Mucosa of stomach (tissue), 1 donor: Measurements from ENCODE around the gene BRD8.
"Not testable (repeated sequence)": the region's sequence is repeated elsewhere in the genome, so short reads cannot be mapped to it uniquely, and the experiment has no call there.

Experiments
- H3K27me3 ChIP-seq: one replicate; pipeline ENCODE4 v1.7.0; 2013; ENCODE audit warnings: mild to moderate bottlenecking, low read length; ENCODE audit not compliant: control insufficient read depth, insufficient read depth
- H3K36me3 ChIP-seq: one replicate; pipeline ENCODE4 v1.7.0; 2013; ENCODE audit warnings: low read length; ENCODE audit not compliant: control insufficient read depth, insufficient read depth
- H3K4me1 ChIP-seq: one replicate; pipeline ENCODE4 v1.7.0; 2013; ENCODE audit warnings: mild to moderate bottlenecking, low read length; ENCODE audit not compliant: control insufficient read depth, insufficient read depth
- H3K4me3 ChIP-seq: one replicate; pipeline ENCODE4 v1.7.0; 2013; ENCODE audit warnings: low read length
- H3K9ac ChIP-seq: one replicate; pipeline ENCODE4 v1.7.0; 2013; ENCODE audit warnings: mild to moderate bottlenecking, low read length, moderate library complexity
- H3K9me3 ChIP-seq: one replicate; pipeline ENCODE4 v1.7.0; 2013; ENCODE audit warnings: mild to moderate bottlenecking, low read length, moderate library complexity; ENCODE audit not compliant: control insufficient read depth
- donor health status: Pancreatic carcinoma.

The BRD8 gene

DNA sequence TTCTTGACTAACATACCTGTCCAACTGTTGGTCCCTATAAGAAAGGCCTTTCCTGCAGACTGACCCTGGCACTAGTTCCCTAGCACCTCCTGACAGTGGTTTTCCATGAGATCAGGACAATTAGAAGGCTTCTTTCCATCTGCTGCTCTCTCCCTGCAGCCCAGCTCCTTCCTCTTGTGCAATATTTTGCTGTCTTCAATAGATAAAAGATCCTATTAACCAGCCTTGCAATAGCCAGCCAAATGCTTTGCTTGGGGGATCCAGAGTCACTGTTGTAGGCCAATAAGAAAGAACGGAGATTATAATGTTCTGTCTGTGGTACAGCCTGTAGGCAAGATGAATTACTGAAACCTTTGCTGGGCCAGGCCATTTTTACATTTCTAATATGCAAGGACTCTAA, 20.8 kb downstream of the BRD8 start:
- Histone ChIP-seq H3K9ac (no peak overlapping the region), H3K27me3 (no peaks in the 10 kb centered on the region), H3K36me3 (peaks cover 15% of the 10 kb centered on the region), H3K9me3 (no peaks in the 10 kb centered on the region), H3K4me3 (no peak overlapping the region), H3K4me1 (no peaks in the 10 kb centered on the region)

DNA sequence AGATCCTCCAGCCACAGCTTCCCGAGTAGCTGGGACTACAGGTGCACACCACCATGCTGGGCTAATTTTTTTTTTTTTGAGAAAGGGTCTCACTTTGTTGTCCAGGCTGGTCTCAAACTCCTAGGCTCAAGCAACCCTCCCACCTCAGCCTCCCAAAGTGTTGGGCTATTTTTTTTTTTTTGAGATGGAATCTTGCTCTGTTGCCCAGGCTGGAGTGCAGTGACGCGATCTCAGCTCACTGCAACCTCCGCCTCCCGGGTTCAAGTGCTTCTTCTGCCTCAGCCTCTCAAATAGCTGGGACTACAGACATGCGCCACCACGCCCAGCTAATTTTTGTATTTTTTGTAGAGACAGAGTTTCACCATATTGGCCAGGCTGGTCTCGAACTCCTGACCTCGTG, 22.5 kb downstream of the BRD8 start:
- peaks cover 11% of the 10 kb centered on the region for H3K36me3 ChIP-seq
- not testable (repeated sequence) for H3K4me1 ChIP-seq, H3K27me3 ChIP-seq, H3K4me3 ChIP-seq, H3K9ac ChIP-seq, H3K9me3 ChIP-seq

DNA sequence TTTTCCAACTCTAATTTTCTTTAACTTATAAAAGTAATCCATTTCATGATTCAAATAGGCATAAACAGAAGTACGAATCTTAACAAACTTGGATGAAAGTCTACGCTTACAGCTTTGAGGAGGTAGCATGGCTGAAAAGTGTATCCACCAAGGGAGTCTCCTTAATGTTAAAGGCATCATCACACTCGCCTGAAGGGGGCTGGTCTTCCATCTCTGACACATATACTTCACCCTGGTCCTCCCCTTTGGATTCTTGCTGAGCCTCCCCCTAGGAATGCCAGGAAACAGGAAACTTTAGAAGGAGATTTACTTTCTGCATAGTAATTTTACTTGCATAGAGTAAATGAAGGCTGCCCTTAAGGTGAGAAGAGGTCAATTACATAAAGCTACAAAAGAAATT, 28.9 kb downstream of the BRD8 start:
- no peak overlapping the region for H3K9ac ChIP-seq
- no peak overlapping the region for H3K4me3 ChIP-seq
- no peaks in the 10 kb centered on the region for H3K36me3 ChIP-seq

DNA sequence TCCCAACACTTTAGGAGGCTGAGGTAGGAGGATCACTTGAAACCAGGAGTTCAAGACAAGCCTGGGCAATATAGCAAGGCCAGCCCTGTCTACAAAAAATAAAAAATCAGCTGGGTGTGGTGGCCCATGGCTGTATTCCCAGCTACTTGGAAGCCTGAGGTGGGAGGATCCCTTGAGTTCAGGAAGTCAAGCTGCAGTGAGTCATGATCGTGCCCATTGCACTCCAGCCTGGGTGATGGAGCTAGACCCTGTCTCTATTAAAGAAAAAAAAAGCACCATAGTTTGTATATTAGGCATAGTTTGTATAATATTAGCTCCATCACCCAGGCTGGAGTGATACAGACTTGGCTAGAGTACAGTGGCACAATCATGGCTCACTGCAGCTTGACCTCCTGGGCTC, 29.6 kb downstream of the BRD8 start:
- Histone ChIP-seq H3K9ac (no peak overlapping the region), H3K4me3 (no peak overlapping the region), H3K9me3 (no peaks in the 10 kb centered on the region), H3K4me1 (peaks cover 3% of the 10 kb centered on the region), H3K27me3 (no peaks in the 10 kb centered on the region), H3K36me3 (no peaks in the 10 kb centered on the region)

More for the DNA sequence above, 28.9 kb downstream of the BRD8 start:
- Histone ChIP-seq H3K4me1 (peaks cover 3% of the 10 kb centered on the region), H3K9me3 (no peaks in the 10 kb centered on the region), H3K27me3 (no peaks in the 10 kb centered on the region)

DNA sequence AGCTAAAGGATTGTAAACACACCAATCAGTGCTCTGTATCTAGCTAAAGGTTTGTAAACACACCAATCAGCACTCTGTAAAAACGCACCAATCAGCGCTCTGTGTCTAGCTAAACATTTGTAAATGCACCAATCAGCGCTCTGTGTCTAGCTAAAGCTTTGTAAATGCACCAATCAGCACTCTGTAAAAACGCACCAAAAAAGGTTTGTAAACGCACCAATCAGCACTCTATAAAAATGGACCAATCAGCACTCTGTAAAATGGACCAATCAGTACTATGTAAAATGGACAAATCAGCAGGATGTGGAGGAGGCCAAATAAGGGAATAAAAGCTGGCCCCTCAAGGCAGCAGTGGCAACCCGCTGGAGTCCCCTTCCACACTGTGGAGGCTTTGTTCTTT, 34.9 kb downstream of the BRD8 start:
- H3K36me3 ChIP-seq, H3K9me3 ChIP-seq, H3K27me3 ChIP-seq, H3K4me1 ChIP-seq, H3K9ac ChIP-seq, H3K4me3 ChIP-seq: not testable (repeated sequence)

DNA sequence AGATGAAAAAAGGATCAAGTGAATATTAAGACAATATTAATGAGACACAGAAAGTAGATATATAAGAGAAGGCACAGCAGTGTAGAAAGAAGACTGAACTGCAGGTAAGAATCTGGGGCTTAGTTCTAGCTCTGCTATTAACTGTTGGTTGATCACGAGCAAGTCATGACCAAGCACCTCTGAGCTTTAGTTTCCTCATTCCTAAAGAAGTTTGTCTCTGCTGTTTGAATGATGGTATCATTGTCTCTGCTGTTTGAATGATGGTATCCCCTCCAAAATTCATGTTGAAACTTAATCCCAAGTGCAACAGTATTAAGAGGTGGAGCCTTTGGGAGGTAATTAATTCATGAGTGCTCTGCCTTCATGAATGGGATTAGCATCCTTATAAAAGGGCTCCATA, 36.7 kb downstream of the BRD8 start:
- H3K27me3 ChIP-seq, result no peaks in the 10 kb centered on the region
- H3K4me3 ChIP-seq, result no peak overlapping the region
- H3K4me1 ChIP-seq, result no peaks in the 10 kb centered on the region
- H3K9me3 ChIP-seq, result no peaks in the 10 kb centered on the region
- H3K9ac ChIP-seq, result no peak overlapping the region
- H3K36me3 ChIP-seq, result no peaks in the 10 kb centered on the region

DNA sequence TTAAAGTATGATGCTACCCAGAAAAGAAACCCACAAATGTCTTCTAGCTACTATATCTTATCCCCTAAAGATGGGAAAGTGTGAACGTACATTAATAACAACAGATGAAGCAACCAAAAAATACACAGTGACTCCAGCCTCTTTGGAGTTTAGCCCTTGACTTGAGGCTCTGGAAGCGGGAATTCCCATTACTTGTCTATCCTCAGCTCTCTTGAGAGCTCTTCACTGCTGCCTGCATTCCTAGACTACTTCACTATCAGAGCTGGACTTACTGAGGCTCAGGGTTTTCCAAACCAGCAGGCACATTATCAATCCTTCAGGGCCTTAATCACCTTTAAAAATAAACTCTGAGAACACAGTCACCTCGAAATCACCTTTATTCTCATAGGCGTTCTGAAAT, 38.2 kb downstream of the BRD8 start:
- Histone ChIP-seq H3K9ac (no peak overlapping the region), H3K4me1 (no peaks in the 10 kb centered on the region), H3K4me3 (no peak overlapping the region), H3K27me3 (no peaks in the 10 kb centered on the region), H3K36me3 (no peaks in the 10 kb centered on the region), H3K9me3 (no peaks in the 10 kb centered on the region)

DNA sequence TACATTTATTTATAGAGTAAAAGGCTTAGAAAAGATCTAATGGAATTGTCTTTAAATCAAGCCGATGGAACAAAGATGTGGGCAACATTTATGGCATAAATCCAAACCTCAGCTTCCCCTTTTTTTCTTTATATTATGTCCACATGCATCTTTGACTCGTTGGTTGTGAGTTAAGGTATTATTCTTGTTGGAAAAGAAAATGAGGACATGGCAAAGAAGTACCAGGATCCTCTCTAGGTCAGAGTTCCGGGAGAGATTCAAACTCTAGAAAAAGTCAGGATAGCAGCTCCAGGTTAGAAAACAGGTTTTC, 38.7 kb downstream of the BRD8 start:
- H3K9me3 ChIP-seq, result no peaks in the 10 kb centered on the region
- H3K27me3 ChIP-seq, result no peaks in the 10 kb centered on the region
- H3K4me3 ChIP-seq, result no peak overlapping the region
- H3K4me1 ChIP-seq, result no peaks in the 10 kb centered on the region
- H3K36me3 ChIP-seq, result no peaks in the 10 kb centered on the region
- peak overlapping the region; percentile 47 for H3K9ac ChIP-seq

DNA sequence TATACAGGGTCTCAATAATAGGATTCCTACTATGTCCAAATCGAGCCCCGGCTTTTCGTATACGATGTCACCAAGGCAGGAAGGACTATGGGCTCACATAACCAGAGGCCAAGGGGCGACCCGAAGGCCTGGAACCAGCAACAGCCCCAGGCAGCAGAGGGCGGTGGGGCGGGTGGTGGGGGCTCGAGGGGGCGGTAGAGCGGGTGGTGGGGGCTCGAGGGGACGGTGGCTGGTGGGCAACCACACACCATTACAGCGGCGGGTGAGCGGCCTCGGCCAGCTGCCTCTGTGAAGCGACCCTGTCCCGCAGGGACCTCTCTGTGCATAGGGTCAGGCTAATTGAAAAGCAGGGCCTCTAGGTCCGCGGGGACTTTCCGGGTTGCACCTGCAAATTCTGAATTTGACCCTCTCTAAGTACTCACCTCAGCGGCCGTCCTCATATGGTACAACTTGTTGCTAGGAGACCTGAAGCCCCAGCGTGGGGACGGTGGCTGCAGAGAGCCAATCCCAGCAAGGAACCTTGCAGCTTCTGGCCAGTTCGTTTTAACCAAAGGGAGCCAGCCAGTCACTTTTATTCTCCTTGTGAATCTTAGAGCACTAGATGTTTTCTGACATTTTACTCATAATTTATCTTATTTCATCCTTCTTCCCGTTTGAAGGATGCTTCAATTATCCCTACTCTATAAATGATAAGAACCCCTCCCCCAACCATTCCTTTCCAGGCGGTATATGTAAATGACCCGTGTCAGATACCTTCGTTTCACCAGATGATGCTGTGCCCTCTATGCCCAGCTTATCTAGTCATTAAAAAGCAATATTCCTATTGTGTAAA, 39.3 kb downstream of the BRD8 start, which contains the start of gene NME5:
Gene NME5 (minus strand): TSS at position 480 of the 832 bp plus-strand sequence. CDS start 648 bp downstream, outside the sequence.
- peak within 1 kb of the TSS; percentile 50 for H3K4me3 ChIP-seq
- H3K4me1 ChIP-seq, result no peaks in the 10 kb centered on the region
- no peaks in the 10 kb centered on the region for H3K36me3 ChIP-seq
- no peaks in the 10 kb centered on the region for H3K9me3 ChIP-seq
- H3K9ac ChIP-seq, result peak within 1 kb of the TSS; percentile 47
- H3K27me3 ChIP-seq, result no peaks in the 10 kb centered on the region

DNA sequence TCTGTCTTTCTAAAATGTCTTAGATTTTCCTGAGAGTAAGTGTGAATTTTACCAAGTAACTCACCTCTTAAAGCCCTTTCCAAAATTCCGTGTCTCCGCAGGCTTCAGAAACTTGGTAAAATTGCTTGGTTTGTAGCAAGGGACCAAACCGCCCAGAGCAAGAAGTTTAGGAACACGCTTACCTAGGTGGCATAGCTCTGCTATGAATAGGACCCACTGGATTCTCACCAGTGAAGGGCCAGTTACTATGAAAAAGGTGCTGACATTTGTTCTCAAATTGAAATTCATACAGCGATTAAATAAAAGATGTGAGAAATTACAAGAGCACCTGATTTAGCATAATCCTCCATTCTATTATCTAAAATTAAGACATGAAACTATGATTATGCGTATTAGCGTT, 45.9 kb downstream of the BRD8 start:
- Histone ChIP-seq H3K36me3 (no peaks in the 10 kb centered on the region), H3K9ac (no peak overlapping the region), H3K9me3 (no peaks in the 10 kb centered on the region), H3K27me3 (no peaks in the 10 kb centered on the region), H3K4me1 (no peaks in the 10 kb centered on the region), H3K4me3 (no peak overlapping the region)

DNA sequence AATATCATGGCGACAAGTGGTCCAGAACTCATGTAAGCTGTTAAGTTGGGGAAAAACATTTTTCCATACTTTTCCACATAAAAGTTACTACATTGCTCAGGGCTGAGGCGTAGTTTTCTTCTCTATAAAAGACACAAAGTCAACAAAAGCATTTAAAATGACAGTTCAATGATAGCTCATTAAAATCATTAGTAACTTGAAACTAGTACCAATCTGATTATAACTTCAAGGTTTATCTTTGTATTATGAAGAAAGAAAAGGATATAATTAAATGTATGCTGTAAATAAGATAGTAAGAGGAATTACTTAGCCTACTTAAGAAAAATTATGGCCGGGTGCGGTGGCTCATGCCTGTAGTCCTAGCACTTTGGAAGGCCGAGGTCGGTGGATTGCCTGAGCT, 49.1 kb downstream of the BRD8 start:
- Histone ChIP-seq H3K4me1 (no peaks in the 10 kb centered on the region), H3K4me3 (no peak overlapping the region), H3K9ac (no peak overlapping the region), H3K36me3 (no peaks in the 10 kb centered on the region), H3K27me3 (no peaks in the 10 kb centered on the region), H3K9me3 (no peaks in the 10 kb centered on the region)

DNA sequence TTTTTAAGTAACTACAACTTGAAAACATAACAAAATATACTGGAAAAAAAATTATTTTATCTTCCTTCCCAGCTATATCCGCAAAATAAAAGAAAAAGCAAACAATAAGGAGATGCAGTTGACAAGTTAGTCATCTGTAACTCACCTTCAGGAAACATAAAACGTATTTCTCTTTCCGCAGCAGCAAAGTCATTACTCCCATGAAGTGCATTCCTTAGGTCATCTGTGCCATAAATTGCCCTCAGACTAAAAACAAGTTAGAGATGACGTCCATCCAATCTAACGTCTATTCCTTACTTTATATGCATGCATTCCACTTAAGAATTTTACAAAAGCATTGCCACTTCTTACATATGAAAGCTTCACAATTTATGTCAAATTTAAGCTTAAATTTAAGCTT, 50.1 kb downstream of the BRD8 start:
- Histone ChIP-seq H3K27me3 (no peaks in the 10 kb centered on the region), H3K36me3 (no peaks in the 10 kb centered on the region), H3K9ac (no peak overlapping the region), H3K4me3 (no peak overlapping the region), H3K4me1 (no peaks in the 10 kb centered on the region), H3K9me3 (no peaks in the 10 kb centered on the region)

DNA sequence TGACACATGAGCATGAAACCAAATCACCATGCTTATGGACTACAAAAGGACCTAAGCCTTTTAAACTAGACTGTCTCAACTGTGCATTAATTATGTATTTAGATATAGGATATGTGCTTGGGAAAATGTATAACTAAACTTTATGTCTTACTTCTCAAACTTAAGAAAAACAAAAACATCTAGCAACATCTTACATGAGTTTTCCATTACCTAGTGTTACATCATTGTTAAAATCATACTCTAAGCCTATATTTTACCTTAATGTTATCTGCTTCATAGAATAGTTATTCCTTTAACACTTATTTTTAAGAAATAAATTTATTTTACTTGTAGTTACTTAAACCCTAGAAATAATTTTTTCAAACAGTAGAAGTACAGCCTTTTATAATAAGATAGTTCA, 63.2 kb downstream of the BRD8 start:
- Histone ChIP-seq H3K36me3 (no peaks in the 10 kb centered on the region), H3K4me1 (no peaks in the 10 kb centered on the region), H3K4me3 (no peak overlapping the region), H3K9ac (no peak overlapping the region), H3K27me3 (peaks cover 3% of the 10 kb centered on the region), H3K9me3 (no peaks in the 10 kb centered on the region)
